Stromal cell of bone marrow (primary cell): ENCODE results near the gene GDPD2.

ENCODE experiments used
- DNase-seq: peaks from one replicate; pipeline ENCODE4 v3.0.0-alpha.2; 2012; ENCODE audit warnings: low read depth

The GDPD2 gene

GRCh38 chrX:70476166-70476933 lies 53.2 kb downstream of the GDPD2 start:
- no peak for DNase-seq

- peak; percentile 36 for DNase-seq
Observed at GRCh38 chrX:70476934-70477733, 54.0 kb downstream of the GDPD2 start.

GRCh38 chrX:70477734-70478075 lies 54.6 kb downstream of the GDPD2 start:
- DNase-seq, result no peak

GRCh38 chrX:70478526-70479245 lies 55.6 kb downstream of the GDPD2 start:
- no peak for DNase-seq

- peak; percentile 64 for DNase-seq
Observed at GRCh38 chrX:70479247-70479921, 56.3 kb downstream of the GDPD2 start.

GRCh38 chrX:70479922-70480659 lies 57.0 kb downstream of the GDPD2 start:
- DNase-seq, result no peak

- DNase-seq, result no peak
Observed at GRCh38 chrX:70480660-70481018, 57.5 kb downstream of the GDPD2 start.

GRCh38 chrX:70481471-70482270 lies 58.6 kb downstream of the GDPD2 start:
- no peak for DNase-seq

GRCh38 chrX:70482300-70482699 lies 59.2 kb downstream of the GDPD2 start:
- no peak for DNase-seq
